ENCODE measurements around the gene SLC44A4. TPM values are rescaled to one million over a fixed set of nuclear protein-coding genes. Genes with fewer than 3 reads are reported as not detected.
"Not testable (repeated sequence)": the region's sequence is repeated elsewhere in the genome, so short reads cannot be mapped to it uniquely, and the experiment has no call there.

Gene SLC44A4
- total RNA-seq, 1 donor from 2014 or later = not detected

GRCh38 chr6:31911826-31912585 lies 33.2 kb upstream of the SLC44A4 start:
- peaks cover 24% of the 10 kb centered on the region for H3K4me1 Mint-ChIP-seq (ENCODE audit: low read depth)
- H3K27me3 Mint-ChIP-seq (ENCODE audit: low read depth) = peaks cover 2% of the 10 kb centered on the region
- TF ChIP-seq CTCF (IDR thresholded peaks at IDR 0.05) = no peak
- DNase-seq (ENCODE audit: low spot score) = no peak
- no peak overlapping the region for H3K4me3 Mint-ChIP-seq (ENCODE audit: unreplicated experiment)
- peak overlapping the region; percentile 80 for H3K27ac Mint-ChIP-seq (ENCODE audit: unreplicated experiment)
- no peaks in the 10 kb centered on the region for H3K36me3 Mint-ChIP-seq (ENCODE audit: low read depth)
- H3K9me3 Mint-ChIP-seq (ENCODE audit: low read depth) = no peaks in the 10 kb centered on the region

- H3K36me3 Mint-ChIP-seq (ENCODE audit: low read depth); H3K9me3 Mint-ChIP-seq (ENCODE audit: low read depth); H3K27ac Mint-ChIP-seq (ENCODE audit: unreplicated experiment); H3K4me3 Mint-ChIP-seq (ENCODE audit: unreplicated experiment); H3K27me3 Mint-ChIP-seq (ENCODE audit: low read depth); DNase-seq (ENCODE audit: low spot score): not testable (repeated sequence)
- peaks cover 24% of the 10 kb centered on the region for H3K4me1 Mint-ChIP-seq (ENCODE audit: low read depth)
Measured at GRCh38 chr6:31909298-31909697, 30.5 kb upstream of the SLC44A4 start.

- Mint-ChIP-seq H3K4me3 (ENCODE audit: unreplicated experiment) (no peak overlapping the region), H3K9me3 (ENCODE audit: low read depth) (no peaks in the 10 kb centered on the region), H3K4me1 (ENCODE audit: low read depth) (peaks cover 24% of the 10 kb centered on the region), H3K27me3 (ENCODE audit: low read depth) (no peaks in the 10 kb centered on the region), H3K36me3 (ENCODE audit: low read depth) (no peaks in the 10 kb centered on the region), H3K27ac (ENCODE audit: unreplicated experiment) (no peak overlapping the region)
- no peak for TF ChIP-seq CTCF (IDR thresholded peaks at IDR 0.05)
- no peak for DNase-seq (ENCODE audit: low spot score)
Measured at GRCh38 chr6:31908791-31909190, 30.0 kb upstream of the SLC44A4 start.

GRCh38 chr6:31908255-31908654 lies 29.5 kb upstream of the SLC44A4 start:
- not testable (repeated sequence) for DNase-seq (ENCODE audit: low spot score); H3K36me3 Mint-ChIP-seq (ENCODE audit: low read depth); H3K4me3 Mint-ChIP-seq (ENCODE audit: unreplicated experiment); H3K27ac Mint-ChIP-seq (ENCODE audit: unreplicated experiment); H3K27me3 Mint-ChIP-seq (ENCODE audit: low read depth); H3K9me3 Mint-ChIP-seq (ENCODE audit: low read depth)
- peaks cover 24% of the 10 kb centered on the region for H3K4me1 Mint-ChIP-seq (ENCODE audit: low read depth)

GRCh38 chr6:31907158-31907813 lies 28.5 kb upstream of the SLC44A4 start:
- no peak overlapping the region for H3K4me3 Mint-ChIP-seq (ENCODE audit: unreplicated experiment)
- H3K27ac Mint-ChIP-seq (ENCODE audit: unreplicated experiment) = no peak overlapping the region
- peaks cover 31% of the 10 kb centered on the region for H3K4me1 Mint-ChIP-seq (ENCODE audit: low read depth)
- no peaks in the 10 kb centered on the region for H3K9me3 Mint-ChIP-seq (ENCODE audit: low read depth)
- no peaks in the 10 kb centered on the region for H3K36me3 Mint-ChIP-seq (ENCODE audit: low read depth)
- H3K27me3 Mint-ChIP-seq (ENCODE audit: low read depth) = no peaks in the 10 kb centered on the region
- TF ChIP-seq CTCF (IDR thresholded peaks at IDR 0.05) = no peak
- DNase-seq (ENCODE audit: low spot score) = no peak

- not testable (repeated sequence) for H3K4me3 Mint-ChIP-seq (ENCODE audit: unreplicated experiment); DNase-seq (ENCODE audit: low spot score); H3K27me3 Mint-ChIP-seq (ENCODE audit: low read depth); H3K9me3 Mint-ChIP-seq (ENCODE audit: low read depth); H3K36me3 Mint-ChIP-seq (ENCODE audit: low read depth); H3K27ac Mint-ChIP-seq (ENCODE audit: unreplicated experiment)
- H3K4me1 Mint-ChIP-seq (ENCODE audit: low read depth) = peaks cover 26% of the 10 kb centered on the region
Measured at GRCh38 chr6:31906727-31907126, 27.9 kb upstream of the SLC44A4 start.

Measured in chondrocyte (in vitro differentiated cells).